K562 (cell line): Measurements from ENCODE around the gene CEP20. TPM values are rescaled to one million over a fixed set of nuclear protein-coding genes. Genes with fewer than 3 reads are reported as not detected.

Experiments used
- ATAC-seq: fragments of 200-7000 bp; cut with Tn5 transposase; 3 replicates; pipeline ENCODE4 v1.9.1; 2020; ENCODE audit warnings: moderate library complexity
- BruUV-seq: library from RNA; stranded (reverse); fragments of 400-500 nt; replicated peaks from 2 replicates; lab custom pipeline; 2021; lab: Mats Ljungman, UMichigan
- CTCF ChIA-PET: fragments of 300-600 bp; formaldehyde crosslinking; extraction: SDS; loops from one replicate; lab custom pipeline; 2021; ENCODE audit warnings: low intra/inter-chr PET ratio; lab: Yijun Ruan, JAX
- POLR2A ChIA-PET: fragments of 300-600, 350-650 bp; sonication (Branson Sonifier 250); formaldehyde crosslinking; extraction: SDS; loops from one replicate; lab custom pipeline; 2021; ENCODE audit warnings: antibody characterized with exemption, inconsistent platforms; lab: Yijun Ruan, JAX
- DNase-seq, 4 experiments: peaks; one replicate each; pipeline versions ENCODE4 v3.0.0 to v3.0.0-alpha.2; 2011 to 2018; ENCODE audit warnings: low spot score in 3 of 4, mixed read lengths in 3 of 4; ENCODE audit errors: extremely low read depth in 1 of 4
- FAIRE-seq: peaks from 2 replicates; lab custom pipeline; 2011; peaks lifted over from hg19 to GRCh38; lab: Jason Lieb, UNC
- H2AFZ ChIP-seq: 2 replicates; pipeline ENCODE4 v1.6.0; 2011; ENCODE audit warnings: low read depth, low read length, control low read depth, inconsistent platforms
- H3K27ac ChIP-seq: fragments of 200-600 bp; 3 replicates; pipeline ENCODE4 v1.8.0; 2011; ENCODE audit warnings: low read depth, mild to moderate bottlenecking, control low read depth, inconsistent platforms, low read length, moderate library complexity, mixed read lengths; ENCODE audit errors: extremely low read depth
- H3K27me3 ChIP-seq, 2 experiments: fragments of 300-600 bp in 1 of 2; 2 replicates in 1 of 2; 3 replicates in 1 of 2; pipeline versions ENCODE4 v1.6.0 to v1.8.0; 2011; ENCODE audit warnings: inconsistent platforms in 2 of 2, low read length in 2 of 2, mild to moderate bottlenecking in 1 of 2, mixed read lengths in 1 of 2, moderate library complexity in 1 of 2; ENCODE audit not compliant: control insufficient read depth in 2 of 2, insufficient read depth in 2 of 2
- H3K36me3 ChIP-seq: fragments of 300-600 bp; 3 replicates; pipeline ENCODE4 v1.8.0; 2011; ENCODE audit warnings: mild to moderate bottlenecking, low read length, inconsistent platforms; ENCODE audit not compliant: control insufficient read depth, insufficient read depth
- H3K4me1 ChIP-seq, 2 experiments: fragments of 200-600 bp in 1 of 2; replicated peaks in 1 of 2; 2 replicates in 1 of 2; 3 replicates in 1 of 2; pipeline versions ENCODE4 v1.5.1 to v1.8.0; 2011; ENCODE audit warnings: inconsistent platforms in 2 of 2, low read length in 2 of 2, mild to moderate bottlenecking in 1 of 2, mixed read lengths in 1 of 2, moderate library complexity in 1 of 2; ENCODE audit not compliant: control insufficient read depth in 2 of 2, insufficient read depth in 2 of 2
- H3K4me2 ChIP-seq: 2 replicates; pipeline ENCODE4 v1.6.1; 2011; ENCODE audit warnings: low read length, control low read depth, inconsistent platforms, mixed read lengths; ENCODE audit not compliant: insufficient read depth
- H3K4me3 ChIP-seq: fragments of 200-600 bp; sonication (generic), shearing (Covaris generic); 2 replicates; pipeline ENCODE4 v1.5.1; 2016; ENCODE audit warnings: control low read depth, inconsistent platforms
- H3K79me2 ChIP-seq: fragments of 200-600 bp; 3 replicates; pipeline ENCODE4 v1.8.0; 2011; ENCODE audit warnings: low read length, inconsistent platforms; ENCODE audit not compliant: control insufficient read depth, insufficient read depth
- H3K9ac ChIP-seq, 2 experiments: 2 replicates each; pipeline versions ENCODE4 v1.6.0 to v1.6.1; 2011; ENCODE audit warnings: low read depth in 2 of 2, low read length in 2 of 2, control low read depth in 1 of 2, inconsistent platforms in 1 of 2, mild to moderate bottlenecking in 1 of 2, mixed read lengths in 1 of 2; ENCODE audit not compliant: insufficient read depth in 1 of 2
- H3K9me1 ChIP-seq: one replicate; pipeline ENCODE4 v1.6.0; 2011; ENCODE audit warnings: inconsistent platforms, mild to moderate bottlenecking, low read length, moderate library complexity; ENCODE audit not compliant: control insufficient read depth, insufficient read depth
- H3K9me3 ChIP-seq: replicated peaks from 2 replicates; pipeline ENCODE4 v1.5.1; 2011; ENCODE audit warnings: low read depth, low read length, inconsistent platforms; ENCODE audit not compliant: control insufficient read depth, insufficient read depth
- H4K20me1 ChIP-seq: replicated peaks from 2 replicates; pipeline ENCODE4 v1.6.1; 2011; ENCODE audit warnings: low read length, inconsistent platforms, mixed read lengths; ENCODE audit not compliant: control insufficient read depth, insufficient read depth
- DACH1 ChIP-seq: fragments of 450-650 bp; IDR thresholded peaks from 2 replicates; pipeline ENCODE4 v1.6.1; 2018; ENCODE audit not compliant: partially characterized antibody
- ELF4 ChIP-seq: fragments of 450-650 bp; formaldehyde crosslinking; IDR thresholded peaks from 2 replicates; pipeline ENCODE4 v1.4.0; 2022; ENCODE audit warnings: missing genetic modification characterization
- GATAD2B ChIP-seq: fragments of 450-650 bp; IDR thresholded peaks from 2 replicates; pipeline ENCODE4 v1.6.1; 2017; ENCODE audit warnings: mild to moderate bottlenecking, borderline replicate concordance
- HEY1 ChIP-seq: fragments of 250-450 bp; sonication (Bioruptor Pico); IDR thresholded peaks from 2 replicates; pipeline ENCODE4 v1.5.0; 2020; ENCODE audit warnings: mild to moderate bottlenecking, moderate library complexity, borderline replicate concordance
- KHSRP ChIP-seq: fragments of 450-650 bp; IDR thresholded peaks from 2 replicates; pipeline ENCODE4 v1.6.1; 2017
- MAFK ChIP-seq: IDR thresholded peaks from 2 replicates; pipeline ENCODE4 v1.6.1; 2011; ENCODE audit warnings: low read length, improper control_type of control experiment
- PHTF2 ChIP-seq: fragments of 250-450 bp; sonication (Bioruptor Pico); IDR thresholded peaks from 2 replicates; pipeline ENCODE4 v1.5.0; 2021; ENCODE audit warnings: mild to moderate bottlenecking
- PRPF4 ChIP-seq: fragments of 200-400 bp; formaldehyde crosslinking; IDR thresholded peaks from one replicate; pipeline ENCODE4 v1.6.1; 2017; ENCODE audit warnings: low read length, low read depth, mild to moderate bottlenecking; ENCODE audit not compliant: insufficient read depth, poor library complexity, severe bottlenecking
- RBM17 ChIP-seq: fragments of 200-400 bp; formaldehyde crosslinking; IDR thresholded peaks from 2 replicates; pipeline ENCODE4 v1.6.1; 2017; ENCODE audit warnings: low read depth, mild to moderate bottlenecking, low read length, borderline replicate concordance
- XRCC5 ChIP-seq: fragments of 200-400 bp; formaldehyde crosslinking; IDR thresholded peaks from 2 replicates; pipeline ENCODE4 v1.6.1; 2017; ENCODE audit warnings: low read depth, mild to moderate bottlenecking, low read length
- ZNF124 ChIP-seq: sonication (generic); formaldehyde crosslinking; IDR thresholded peaks from 2 replicates; pipeline ENCODE4 v1.8.1; 2022; ENCODE audit warnings: missing genetic modification reagents
- ZNF134 ChIP-seq: fragments of 250-450 bp; sonication (Bioruptor Pico); conservative IDR thresholded peaks from 2 replicates; pipeline ENCODE4 v1.4.0; 2020
- WGBS: fragments of 100-300 bp; shearing (Covaris generic); methylation state at CpG from one replicate; pipeline ENCODE4 v1.1.6; 2016; ENCODE audit warnings: low coverage, mixed read lengths; ENCODE audit not compliant: insufficient coverage; ENCODE audit errors: missing lambda C conversion rate; 5-methylcytosine and 5-hydroxymethylcytosine counted together
- in situ Hi-C: fragments of 300-500 bp; cut with MboI; formaldehyde crosslinking; loops from 4 replicates; pipeline ENCODE4 v1.15.0; 2018; ENCODE audit warnings: inconsistent platforms, mixed read lengths
- intact Hi-C: fragments of 100-400 bp; cut with micrococcal nuclease; formaldehyde crosslinking; loops from 2 replicates; pipeline ENCODE4 v1.14.2; 2022
- polyA plus RNA-seq, 8 experiments: library from polyadenylated mRNA; depleted of rRNA in 4 of 8; stranded (reverse) in 5 of 8; unstranded in 3 of 8; fragments of >200 nt; fragmentation: Nextera tagmentation in 2 of 8; fragmentation: Illumina TruSeq in 1 of 8; extraction: Ambion mirVana in 2 of 8; extraction: Trizol in 1 of 8; gene quantifications; 2 replicates each; pipeline versions ENCODE4 v1.2.1 to v1.2.3, GENCODE V29; 2011 to 2014; ENCODE audit warnings: inconsistent platforms in 1 of 8, missing spikeins in 1 of 8
- total RNA-seq, 7 experiments: library from RNA; depleted of rRNA in 6 of 7; stranded (reverse); fragments of >200 nt in 6 of 7; fragmentation: Illumina TruSeq in 2 of 7; extraction: Trizol in 2 of 7; gene quantifications; 2 replicates each; pipeline versions ENCODE4 v1.2.1 to v1.2.3, GENCODE V29; 2011 to 2021; ENCODE audit warnings: low replicate concordance in 1 of 7
- TF ChIP-seq, protein P1 (sequence below): fragments of 250-450 bp; sonication (Bioruptor Pico); IDR thresholded peaks from 2 replicates; pipeline ENCODE4 v1.4.0; 2020; ENCODE audit warnings: mild to moderate bottlenecking, moderate library complexity
- TF ChIP-seq, protein P2 (sequence below): IDR thresholded peaks from 2 replicates; pipeline ENCODE4 v1.6.1; 2011; ENCODE audit not compliant: insufficient read length; ENCODE audit errors: extremely low read depth
- TF ChIP-seq, protein P3 (sequence below): fragments of 450-650 bp; IDR thresholded peaks from 2 replicates; pipeline ENCODE4 v1.6.1; 2016; ENCODE audit warnings: antibody characterized with exemption

CEP20 gene
- total and polyA plus RNA-seq, 9 of the 15 experiments (the other 6 are each of a cell fraction or from before 2014, with no cell fraction given): 41.3 to 150 (median 104) TPM

DNA sequence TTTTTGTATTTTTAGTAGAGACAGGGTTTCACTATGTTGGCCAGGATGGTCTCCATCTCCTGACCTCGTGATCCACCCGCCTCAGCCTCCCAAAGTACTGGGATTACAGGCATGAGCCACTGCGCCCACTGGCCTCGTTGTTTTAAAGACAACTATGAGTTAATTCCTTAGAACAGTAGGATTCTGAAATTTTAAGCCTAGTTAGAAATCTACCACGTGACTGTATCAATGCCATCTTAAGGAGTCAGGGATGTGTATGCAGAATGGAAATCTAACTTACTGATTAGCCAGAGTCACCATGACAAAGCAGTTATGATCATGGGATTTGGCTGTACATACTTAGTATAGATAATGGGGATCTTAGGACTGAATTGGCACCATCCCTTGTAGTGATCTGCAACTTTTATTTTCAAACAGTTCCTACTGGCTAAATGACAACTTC, 2.8 kb downstream of the CEP20 start (continued):
- TF ChIP-seq, protein P1, sequence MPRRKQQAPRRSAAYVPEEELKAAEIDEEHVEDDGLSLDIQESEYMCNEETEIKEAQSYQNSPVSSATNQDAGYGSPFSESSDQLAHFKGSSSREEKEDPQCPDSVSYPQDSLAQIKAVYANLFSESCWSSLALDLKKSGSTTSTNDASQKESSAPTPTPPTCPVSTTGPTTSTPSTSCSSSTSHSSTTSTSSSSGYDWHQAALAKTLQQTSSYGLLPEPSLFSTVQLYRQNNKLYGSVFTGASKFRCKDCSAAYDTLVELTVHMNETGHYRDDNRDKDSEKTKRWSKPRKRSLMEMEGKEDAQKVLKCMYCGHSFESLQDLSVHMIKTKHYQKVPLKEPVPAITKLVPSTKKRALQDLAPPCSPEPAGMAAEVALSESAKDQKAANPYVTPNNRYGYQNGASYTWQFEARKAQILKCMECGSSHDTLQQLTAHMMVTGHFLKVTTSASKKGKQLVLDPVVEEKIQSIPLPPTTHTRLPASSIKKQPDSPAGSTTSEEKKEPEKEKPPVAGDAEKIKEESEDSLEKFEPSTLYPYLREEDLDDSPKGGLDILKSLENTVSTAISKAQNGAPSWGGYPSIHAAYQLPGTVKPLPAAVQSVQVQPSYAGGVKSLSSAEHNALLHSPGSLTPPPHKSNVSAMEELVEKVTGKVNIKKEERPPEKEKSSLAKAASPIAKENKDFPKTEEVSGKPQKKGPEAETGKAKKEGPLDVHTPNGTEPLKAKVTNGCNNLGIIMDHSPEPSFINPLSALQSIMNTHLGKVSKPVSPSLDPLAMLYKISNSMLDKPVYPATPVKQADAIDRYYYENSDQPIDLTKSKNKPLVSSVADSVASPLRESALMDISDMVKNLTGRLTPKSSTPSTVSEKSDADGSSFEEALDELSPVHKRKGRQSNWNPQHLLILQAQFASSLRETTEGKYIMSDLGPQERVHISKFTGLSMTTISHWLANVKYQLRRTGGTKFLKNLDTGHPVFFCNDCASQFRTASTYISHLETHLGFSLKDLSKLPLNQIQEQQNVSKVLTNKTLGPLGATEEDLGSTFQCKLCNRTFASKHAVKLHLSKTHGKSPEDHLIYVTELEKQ (CRISPR knock-in tag): no peak
- TF ChIP-seq PHTF2 (no peak), MAFK (peak; percentile 94), ZNF134 (CRISPR knock-in tag) (no peak), PRPF4 (no peak), ELF4 (CRISPR knock-in tag) (no peak), KHSRP (no peak), XRCC5 (no peak), RBM17 (no peak)

DNA sequence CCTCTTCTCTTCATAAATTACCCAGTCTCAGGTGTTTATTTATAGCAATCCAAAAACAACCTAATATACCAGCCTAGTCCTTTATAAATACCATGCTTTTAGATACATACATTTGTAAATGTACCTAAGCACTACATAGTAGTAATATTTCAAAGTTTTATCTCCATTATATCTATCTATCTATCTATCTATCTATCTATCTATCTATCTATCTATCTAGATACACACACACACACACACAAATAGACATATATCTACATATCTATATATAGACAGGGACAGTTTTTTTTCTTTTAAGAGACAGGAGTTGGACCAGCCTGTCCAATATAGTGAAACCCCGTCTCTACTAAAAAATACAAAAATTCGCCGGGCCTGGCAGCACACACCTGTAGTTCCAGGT, 5.8 kb downstream of the CEP20 start:
- Histone ChIP-seq H3K36me3 (peaks cover 76% of the 10 kb centered on the region), H3K9me1 (no peaks in the 10 kb centered on the region), H3K79me2 (peaks cover 94% of the 10 kb centered on the region), H3K9me3 (no peaks in the 10 kb centered on the region), H2AFZ (no peak overlapping the region), H3K9ac (no peak overlapping the region), H3K27me3 (no peaks in the 10 kb centered on the region), H3K4me3 (no peak overlapping the region), H3K4me1 (peaks cover 19 to 51% of the 10 kb centered on the region in 2 experiments), H3K4me2 (no peak overlapping the region), H3K27ac (no peak overlapping the region), H4K20me1 (no peaks in the 10 kb centered on the region)
- ChIA-PET CTCF (no interaction called here), POLR2A (no interaction called here)
- WGBS: 92% methylated on average over 3 of the region's 3 CpGs
- no TSS peak for BruUV-seq
- in situ Hi-C loops (no loop called here), intact Hi-C loops (no loop called here)
- FAIRE-seq (no peak), ATAC-seq (no peak), DNase-seq (no peak)
- TF ChIP-seq ZNF124 (CRISPR knock-in tag) (no peak), DACH1 (peak; percentile 98), HEY1 (CRISPR knock-in tag) (no peak), GATAD2B (peak; percentile 66; the same call in 1 of the 2 replicates)
- TF ChIP-seq, protein P2, sequence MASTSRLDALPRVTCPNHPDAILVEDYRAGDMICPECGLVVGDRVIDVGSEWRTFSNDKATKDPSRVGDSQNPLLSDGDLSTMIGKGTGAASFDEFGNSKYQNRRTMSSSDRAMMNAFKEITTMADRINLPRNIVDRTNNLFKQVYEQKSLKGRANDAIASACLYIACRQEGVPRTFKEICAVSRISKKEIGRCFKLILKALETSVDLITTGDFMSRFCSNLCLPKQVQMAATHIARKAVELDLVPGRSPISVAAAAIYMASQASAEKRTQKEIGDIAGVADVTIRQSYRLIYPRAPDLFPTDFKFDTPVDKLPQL: no peak
- TF ChIP-seq, protein P3, sequence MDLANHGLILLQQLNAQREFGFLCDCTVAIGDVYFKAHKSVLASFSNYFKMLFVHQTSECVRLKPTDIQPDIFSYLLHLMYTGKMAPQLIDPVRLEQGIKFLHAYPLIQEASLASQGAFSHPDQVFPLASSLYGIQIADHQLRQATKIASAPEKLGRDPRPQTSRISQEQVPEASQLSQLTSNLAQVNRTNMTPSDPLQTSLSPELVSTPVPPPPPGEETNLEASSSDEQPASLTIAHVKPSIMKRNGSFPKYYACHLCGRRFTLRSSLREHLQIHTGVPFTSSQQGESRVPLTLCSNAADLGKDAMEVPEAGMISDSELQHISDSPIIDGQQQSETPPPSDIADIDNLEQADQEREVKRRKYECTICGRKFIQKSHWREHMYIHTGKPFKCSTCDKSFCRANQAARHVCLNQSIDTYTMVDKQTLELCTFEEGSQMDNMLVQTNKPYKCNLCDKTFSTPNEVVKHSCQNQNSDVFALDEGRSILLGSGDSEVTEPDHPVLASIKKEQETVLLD: peak; percentile 77; the same call in 1 of the 2 replicates
